ENCODE data around the gene SRA1. TPM values are rescaled to one million over a fixed set of nuclear protein-coding genes. Genes with fewer than 3 reads are reported as not detected.

SRA1 gene
- total and polyA plus RNA-seq, 9 of the 15 experiments (the other 6 are each of a cell fraction or from before 2014, with no cell fraction given) = 24.1 to 47.4 (median 41.3) TPM

DNA sequence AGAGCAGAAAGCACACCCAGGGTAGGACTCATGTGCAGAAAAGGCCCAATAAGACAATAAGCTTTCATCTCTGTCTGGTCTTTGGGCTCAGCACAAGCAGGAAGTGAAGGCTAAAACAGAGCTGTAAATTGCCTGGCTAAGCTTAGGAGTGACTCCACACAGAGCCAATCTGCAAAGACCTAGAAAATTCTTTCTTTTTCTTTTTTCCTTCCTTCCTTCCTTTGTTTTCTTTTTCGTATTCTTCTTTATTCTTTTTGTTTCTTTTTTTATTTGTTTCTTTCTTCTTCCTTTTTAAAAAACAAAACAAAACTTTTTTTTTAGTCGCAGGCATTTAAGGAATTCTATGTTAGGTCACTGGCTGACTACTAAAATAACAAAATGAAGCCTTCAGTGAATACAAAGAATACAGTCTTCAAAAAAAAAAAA lies 19.5 kb upstream of the SRA1 start (continued):
- TF ChIP-seq, protein P1, sequence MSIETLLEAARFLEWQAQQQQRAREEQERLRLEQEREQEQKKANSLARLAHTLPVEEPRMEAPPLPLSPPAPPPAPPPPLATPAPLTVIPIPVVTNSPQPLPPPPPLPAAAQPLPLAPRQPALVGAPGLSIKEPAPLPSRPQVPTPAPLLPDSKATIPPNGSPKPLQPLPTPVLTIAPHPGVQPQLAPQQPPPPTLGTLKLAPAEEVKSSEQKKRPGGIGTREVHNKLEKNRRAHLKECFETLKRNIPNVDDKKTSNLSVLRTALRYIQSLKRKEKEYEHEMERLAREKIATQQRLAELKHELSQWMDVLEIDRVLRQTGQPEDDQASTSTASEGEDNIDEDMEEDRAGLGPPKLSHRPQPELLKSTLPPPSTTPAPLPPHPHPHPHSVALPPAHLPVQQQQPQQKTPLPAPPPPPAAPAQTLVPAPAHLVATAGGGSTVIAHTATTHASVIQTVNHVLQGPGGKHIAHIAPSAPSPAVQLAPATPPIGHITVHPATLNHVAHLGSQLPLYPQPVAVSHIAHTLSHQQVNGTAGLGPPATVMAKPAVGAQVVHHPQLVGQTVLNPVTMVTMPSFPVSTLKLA (conservative IDR thresholded peaks at IDR 0.05) = no peak
- TF ChIP-seq FOXK1 (CRISPR knock-in tag; IDR thresholded peaks at IDR 0.05; ENCODE audit: borderline replicate concordance) = no peak
- no peak for TF ChIP-seq TFAM (CRISPR knock-in tag; conservative IDR thresholded peaks at IDR 0.05)
- TF ChIP-seq, protein P2, sequence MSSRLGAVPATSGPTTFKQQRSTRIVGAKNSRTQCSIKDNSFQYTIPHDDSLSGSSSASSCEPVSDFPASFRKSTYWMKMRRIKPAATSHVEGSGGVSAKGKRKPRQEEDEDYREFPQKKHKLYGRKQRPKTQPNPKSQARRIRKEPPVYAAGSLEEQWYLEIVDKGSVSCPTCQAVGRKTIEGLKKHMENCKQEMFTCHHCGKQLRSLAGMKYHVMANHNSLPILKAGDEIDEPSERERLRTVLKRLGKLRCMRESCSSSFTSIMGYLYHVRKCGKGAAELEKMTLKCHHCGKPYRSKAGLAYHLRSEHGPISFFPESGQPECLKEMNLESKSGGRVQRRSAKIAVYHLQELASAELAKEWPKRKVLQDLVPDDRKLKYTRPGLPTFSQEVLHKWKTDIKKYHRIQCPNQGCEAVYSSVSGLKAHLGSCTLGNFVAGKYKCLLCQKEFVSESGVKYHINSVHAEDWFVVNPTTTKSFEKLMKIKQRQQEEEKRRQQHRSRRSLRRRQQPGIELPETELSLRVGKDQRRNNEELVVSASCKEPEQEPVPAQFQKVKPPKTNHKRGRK (tag; IDR thresholded peaks at IDR 0.05) = peak; percentile 94
- peak; percentile 46; the same call in 1 of the 2 replicates for TF ChIP-seq ELF1 (tag; IDR thresholded peaks at IDR 0.05)
- TF ChIP-seq, protein P3, sequence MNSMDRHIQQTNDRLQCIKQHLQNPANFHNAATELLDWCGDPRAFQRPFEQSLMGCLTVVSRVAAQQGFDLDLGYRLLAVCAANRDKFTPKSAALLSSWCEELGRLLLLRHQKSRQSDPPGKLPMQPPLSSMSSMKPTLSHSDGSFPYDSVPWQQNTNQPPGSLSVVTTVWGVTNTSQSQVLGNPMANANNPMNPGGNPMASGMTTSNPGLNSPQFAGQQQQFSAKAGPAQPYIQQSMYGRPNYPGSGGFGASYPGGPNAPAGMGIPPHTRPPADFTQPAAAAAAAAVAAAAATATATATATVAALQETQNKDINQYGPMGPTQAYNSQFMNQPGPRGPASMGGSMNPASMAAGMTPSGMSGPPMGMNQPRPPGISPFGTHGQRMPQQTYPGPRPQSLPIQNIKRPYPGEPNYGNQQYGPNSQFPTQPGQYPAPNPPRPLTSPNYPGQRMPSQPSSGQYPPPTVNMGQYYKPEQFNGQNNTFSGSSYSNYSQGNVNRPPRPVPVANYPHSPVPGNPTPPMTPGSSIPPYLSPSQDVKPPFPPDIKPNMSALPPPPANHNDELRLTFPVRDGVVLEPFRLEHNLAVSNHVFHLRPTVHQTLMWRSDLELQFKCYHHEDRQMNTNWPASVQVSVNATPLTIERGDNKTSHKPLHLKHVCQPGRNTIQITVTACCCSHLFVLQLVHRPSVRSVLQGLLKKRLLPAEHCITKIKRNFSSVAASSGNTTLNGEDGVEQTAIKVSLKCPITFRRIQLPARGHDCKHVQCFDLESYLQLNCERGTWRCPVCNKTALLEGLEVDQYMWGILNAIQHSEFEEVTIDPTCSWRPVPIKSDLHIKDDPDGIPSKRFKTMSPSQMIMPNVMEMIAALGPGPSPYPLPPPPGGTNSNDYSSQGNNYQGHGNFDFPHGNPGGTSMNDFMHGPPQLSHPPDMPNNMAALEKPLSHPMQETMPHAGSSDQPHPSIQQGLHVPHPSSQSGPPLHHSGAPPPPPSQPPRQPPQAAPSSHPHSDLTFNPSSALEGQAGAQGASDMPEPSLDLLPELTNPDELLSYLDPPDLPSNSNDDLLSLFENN (IDR thresholded peaks at IDR 0.05; ENCODE audit: low read depth in 2 of 2, low read length in 2 of 2) = no peak
- no peak for TF ChIP-seq ZBTB1 (CRISPR knock-in tag; IDR thresholded peaks at IDR 0.05; ENCODE audit: borderline replicate concordance, low read depth)
- no peak for TF ChIP-seq KHSRP (IDR thresholded peaks at IDR 0.05)
- TF ChIP-seq SIN3A (IDR thresholded peaks at IDR 0.05; ENCODE audit: borderline replicate concordance in 2 of 2, control insufficient read depth in 1 of 2, low read depth in 2 of 2, low read length in 2 of 2) = no peak
- TF ChIP-seq ZNF764 (CRISPR knock-in tag; IDR thresholded peaks at IDR 0.05; ENCODE audit: low read depth) = no peak
- no peak for TF ChIP-seq ZNF23 (CRISPR knock-in tag; IDR thresholded peaks at IDR 0.05)
- TF ChIP-seq, protein P4, sequence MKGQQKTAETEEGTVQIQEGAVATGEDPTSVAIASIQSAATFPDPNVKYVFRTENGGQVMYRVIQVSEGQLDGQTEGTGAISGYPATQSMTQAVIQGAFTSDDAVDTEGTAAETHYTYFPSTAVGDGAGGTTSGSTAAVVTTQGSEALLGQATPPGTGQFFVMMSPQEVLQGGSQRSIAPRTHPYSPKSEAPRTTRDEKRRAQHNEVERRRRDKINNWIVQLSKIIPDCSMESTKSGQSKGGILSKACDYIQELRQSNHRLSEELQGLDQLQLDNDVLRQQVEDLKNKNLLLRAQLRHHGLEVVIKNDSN (CRISPR knock-in tag; IDR thresholded peaks at IDR 0.05) = no peak
- no peak for TF ChIP-seq SP1 (CRISPR knock-in tag; IDR thresholded peaks at IDR 0.05)
- no peak for TF ChIP-seq SNIP1 (IDR thresholded peaks at IDR 0.05; ENCODE audit: low read depth)
- TF ChIP-seq POU5F1 (IDR thresholded peaks at IDR 0.05; ENCODE audit: borderline replicate concordance, low read depth, low read length, partially characterized antibody) = no peak
- TF ChIP-seq CBFB (CRISPR knock-in tag; IDR thresholded peaks at IDR 0.05) = no peak
- TF ChIP-seq, protein P5, sequence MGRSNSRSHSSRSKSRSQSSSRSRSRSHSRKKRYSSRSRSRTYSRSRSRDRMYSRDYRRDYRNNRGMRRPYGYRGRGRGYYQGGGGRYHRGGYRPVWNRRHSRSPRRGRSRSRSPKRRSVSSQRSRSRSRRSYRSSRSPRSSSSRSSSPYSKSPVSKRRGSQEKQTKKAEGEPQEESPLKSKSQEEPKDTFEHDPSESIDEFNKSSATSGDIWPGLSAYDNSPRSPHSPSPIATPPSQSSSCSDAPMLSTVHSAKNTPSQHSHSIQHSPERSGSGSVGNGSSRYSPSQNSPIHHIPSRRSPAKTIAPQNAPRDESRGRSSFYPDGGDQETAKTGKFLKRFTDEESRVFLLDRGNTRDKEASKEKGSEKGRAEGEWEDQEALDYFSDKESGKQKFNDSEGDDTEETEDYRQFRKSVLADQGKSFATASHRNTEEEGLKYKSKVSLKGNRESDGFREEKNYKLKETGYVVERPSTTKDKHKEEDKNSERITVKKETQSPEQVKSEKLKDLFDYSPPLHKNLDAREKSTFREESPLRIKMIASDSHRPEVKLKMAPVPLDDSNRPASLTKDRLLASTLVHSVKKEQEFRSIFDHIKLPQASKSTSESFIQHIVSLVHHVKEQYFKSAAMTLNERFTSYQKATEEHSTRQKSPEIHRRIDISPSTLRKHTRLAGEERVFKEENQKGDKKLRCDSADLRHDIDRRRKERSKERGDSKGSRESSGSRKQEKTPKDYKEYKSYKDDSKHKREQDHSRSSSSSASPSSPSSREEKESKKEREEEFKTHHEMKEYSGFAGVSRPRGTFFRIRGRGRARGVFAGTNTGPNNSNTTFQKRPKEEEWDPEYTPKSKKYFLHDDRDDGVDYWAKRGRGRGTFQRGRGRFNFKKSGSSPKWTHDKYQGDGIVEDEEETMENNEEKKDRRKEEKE (IDR thresholded peaks at IDR 0.05; ENCODE audit: borderline replicate concordance in 1 of 2, control insufficient read depth in 1 of 2, low read depth in 2 of 2, low read length in 1 of 2) = no peak
